Measurements from ENCODE around the gene NMRK1. TPM values are rescaled to one million over a fixed set of nuclear protein-coding genes. Genes with fewer than 3 reads are reported as not detected.

The NMRK1 gene
- total RNA-seq, 1 donor, result 21.4 TPM

GRCh38 chr9:75108571-75108970 lies 20.6 kb upstream of the NMRK1 start:
- DNase-seq (ENCODE audit: insufficient read length, low spot score, missing footprints), result no peak
- no peaks in the 10 kb centered on the region for H3K4me1 ChIP-seq (ENCODE audit: insufficient read depth, low read length)
- H3K27me3 ChIP-seq (ENCODE audit: insufficient read depth, low read length), result no peaks in the 10 kb centered on the region
- no peak for TF ChIP-seq CTCF (IDR thresholded peaks at IDR 0.05; ENCODE audit: extremely low read depth, low read depth, low read length)
- no peak overlapping the region for H3K27ac ChIP-seq (ENCODE audit: low read depth, low read length)
- no peak overlapping the region for H2AFZ ChIP-seq (ENCODE audit: low read length)
- H3K4me3 ChIP-seq (ENCODE audit: insufficient read depth, low read length), result no peak overlapping the region
- H3K36me3 ChIP-seq (ENCODE audit: insufficient read depth, low read length), result no peaks in the 10 kb centered on the region
- H3K9me3 ChIP-seq (ENCODE audit: low read depth, low read length), result no peaks in the 10 kb centered on the region
- H3K4me2 ChIP-seq (ENCODE audit: insufficient read depth, low read length), result no peak overlapping the region
- peaks cover 15% of the 10 kb centered on the region for H4K20me1 ChIP-seq (ENCODE audit: insufficient read depth, low read length)
- peaks cover 89% of the 10 kb centered on the region for H3K79me2 ChIP-seq (ENCODE audit: insufficient read depth, low read length)

- H3K4me1 ChIP-seq (ENCODE audit: insufficient read depth, low read length), result no peaks in the 10 kb centered on the region
- no peaks in the 10 kb centered on the region for H3K36me3 ChIP-seq (ENCODE audit: insufficient read depth, low read length)
- H3K4me2 ChIP-seq (ENCODE audit: insufficient read depth, low read length), result no peak overlapping the region
- H3K79me2 ChIP-seq (ENCODE audit: insufficient read depth, low read length), result peaks cover 86% of the 10 kb centered on the region
- H4K20me1 ChIP-seq (ENCODE audit: insufficient read depth, low read length), result peaks cover 9% of the 10 kb centered on the region
- DNase-seq (ENCODE audit: insufficient read length, low spot score, missing footprints), result no peak
- no peak overlapping the region for H3K27ac ChIP-seq (ENCODE audit: low read depth, low read length)
- no peaks in the 10 kb centered on the region for H3K27me3 ChIP-seq (ENCODE audit: insufficient read depth, low read length)
- H3K4me3 ChIP-seq (ENCODE audit: insufficient read depth, low read length), result no peak overlapping the region
- no peak overlapping the region for H2AFZ ChIP-seq (ENCODE audit: low read length)
- H3K9me3 ChIP-seq (ENCODE audit: low read depth, low read length), result no peaks in the 10 kb centered on the region
- TF ChIP-seq CTCF (IDR thresholded peaks at IDR 0.05; ENCODE audit: extremely low read depth, low read depth, low read length), result no peak
These were observed 18.9 kb upstream of the NMRK1 start for GRCh38 chr9:75106857-75107256.

- no peak overlapping the region for H3K4me3 ChIP-seq (ENCODE audit: insufficient read depth, low read length)
- no peak overlapping the region for H2AFZ ChIP-seq (ENCODE audit: low read length)
- no peaks in the 10 kb centered on the region for H3K36me3 ChIP-seq (ENCODE audit: insufficient read depth, low read length)
- DNase-seq (ENCODE audit: insufficient read length, low spot score, missing footprints), result no peak
- H3K4me2 ChIP-seq (ENCODE audit: insufficient read depth, low read length), result no peak overlapping the region
- H3K27me3 ChIP-seq (ENCODE audit: insufficient read depth, low read length), result no peaks in the 10 kb centered on the region
- H3K9me3 ChIP-seq (ENCODE audit: low read depth, low read length), result no peaks in the 10 kb centered on the region
- H3K4me1 ChIP-seq (ENCODE audit: insufficient read depth, low read length), result no peaks in the 10 kb centered on the region
- H3K27ac ChIP-seq (ENCODE audit: low read depth, low read length), result no peak overlapping the region
- peaks cover 3% of the 10 kb centered on the region for H4K20me1 ChIP-seq (ENCODE audit: insufficient read depth, low read length)
- peaks cover 86% of the 10 kb centered on the region for H3K79me2 ChIP-seq (ENCODE audit: insufficient read depth, low read length)
- no peak for TF ChIP-seq CTCF (IDR thresholded peaks at IDR 0.05; ENCODE audit: extremely low read depth, low read depth, low read length)
These were observed 17.9 kb upstream of the NMRK1 start for GRCh38 chr9:75105841-75106240.

- H3K4me3 ChIP-seq (ENCODE audit: insufficient read depth, low read length), result no peak overlapping the region
- no peaks in the 10 kb centered on the region for H3K27me3 ChIP-seq (ENCODE audit: insufficient read depth, low read length)
- peaks cover 86% of the 10 kb centered on the region for H3K79me2 ChIP-seq (ENCODE audit: insufficient read depth, low read length)
- no peak overlapping the region for H2AFZ ChIP-seq (ENCODE audit: low read length)
- DNase-seq (ENCODE audit: insufficient read length, low spot score, missing footprints), result no peak
- no peaks in the 10 kb centered on the region for H3K9me3 ChIP-seq (ENCODE audit: low read depth, low read length)
- no peaks in the 10 kb centered on the region for H3K36me3 ChIP-seq (ENCODE audit: insufficient read depth, low read length)
- H3K4me1 ChIP-seq (ENCODE audit: insufficient read depth, low read length), result no peaks in the 10 kb centered on the region
- no peak overlapping the region for H3K4me2 ChIP-seq (ENCODE audit: insufficient read depth, low read length)
- no peak for TF ChIP-seq CTCF (IDR thresholded peaks at IDR 0.05; ENCODE audit: extremely low read depth, low read depth, low read length)
- H4K20me1 ChIP-seq (ENCODE audit: insufficient read depth, low read length), result peaks cover 3% of the 10 kb centered on the region
- H3K27ac ChIP-seq (ENCODE audit: low read depth, low read length), result no peak overlapping the region
These were observed 17.1 kb upstream of the NMRK1 start for GRCh38 chr9:75105019-75105540.

Data from osteoblast (primary cell).